ENCODE data around the gene BRD2. TPM values are rescaled to one million over a fixed set of nuclear protein-coding genes. Genes with fewer than 3 reads are reported as not detected.
A peak's percentile ranks its signal among the peaks of the same experiment; 100 is the strongest.

The BRD2 gene
- total and polyA plus RNA-seq, 9 of the 15 experiments (the other 6 are each of a cell fraction or from before 2014, with no cell fraction given): 19.0 to 252 (median 181) TPM

DNA sequence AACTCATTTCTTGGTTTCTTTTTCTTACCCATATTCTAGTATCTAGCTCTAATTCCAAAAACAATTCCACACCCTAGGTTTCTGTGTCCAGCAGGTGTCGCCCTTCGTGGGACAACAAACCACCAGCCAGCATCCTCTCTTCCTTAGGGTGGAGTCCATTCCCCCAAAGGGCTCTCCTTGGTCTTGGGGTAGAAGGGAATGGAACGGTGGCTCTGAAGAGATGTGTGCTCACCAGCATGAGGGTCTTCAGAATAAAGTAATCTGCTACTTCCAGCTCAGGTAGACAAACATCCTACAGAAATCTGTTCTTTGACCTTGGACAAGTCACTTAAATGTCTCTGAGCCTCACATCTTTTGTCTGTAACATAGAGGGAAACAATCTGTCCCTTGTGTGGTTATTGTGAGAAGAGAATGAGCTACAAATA, 34.7 kb upstream of the BRD2 start (continued):
- TF ChIP-seq, protein P1, sequence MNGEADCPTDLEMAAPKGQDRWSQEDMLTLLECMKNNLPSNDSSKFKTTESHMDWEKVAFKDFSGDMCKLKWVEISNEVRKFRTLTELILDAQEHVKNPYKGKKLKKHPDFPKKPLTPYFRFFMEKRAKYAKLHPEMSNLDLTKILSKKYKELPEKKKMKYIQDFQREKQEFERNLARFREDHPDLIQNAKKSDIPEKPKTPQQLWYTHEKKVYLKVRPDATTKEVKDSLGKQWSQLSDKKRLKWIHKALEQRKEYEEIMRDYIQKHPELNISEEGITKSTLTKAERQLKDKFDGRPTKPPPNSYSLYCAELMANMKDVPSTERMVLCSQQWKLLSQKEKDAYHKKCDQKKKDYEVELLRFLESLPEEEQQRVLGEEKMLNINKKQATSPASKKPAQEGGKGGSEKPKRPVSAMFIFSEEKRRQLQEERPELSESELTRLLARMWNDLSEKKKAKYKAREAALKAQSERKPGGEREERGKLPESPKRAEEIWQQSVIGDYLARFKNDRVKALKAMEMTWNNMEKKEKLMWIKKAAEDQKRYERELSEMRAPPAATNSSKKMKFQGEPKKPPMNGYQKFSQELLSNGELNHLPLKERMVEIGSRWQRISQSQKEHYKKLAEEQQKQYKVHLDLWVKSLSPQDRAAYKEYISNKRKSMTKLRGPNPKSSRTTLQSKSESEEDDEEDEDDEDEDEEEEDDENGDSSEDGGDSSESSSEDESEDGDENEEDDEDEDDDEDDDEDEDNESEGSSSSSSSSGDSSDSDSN (IDR thresholded peaks at IDR 0.05; ENCODE audit: borderline replicate concordance in 1 of 2, low read depth in 2 of 2, low read length in 2 of 2): 0 out of 4 replicates have a peak, but pooled peaks of 1 of the 2 experiments have one; percentile 34
- peak; percentile 15; the same call in 1 of the 2 replicates for TF ChIP-seq VEZF1 (CRISPR knock-in tag; IDR thresholded peaks at IDR 0.05)
- peak; percentile 86 to 91 for TF ChIP-seq RAD21 (CRISPR knock-in tag; conservative IDR thresholded peaks at IDR 0.05 in 1 of 2, IDR thresholded peaks at IDR 0.05 in 1 of 2)
- TF ChIP-seq SMC3 (conservative IDR thresholded peaks at IDR 0.05; ENCODE audit: insufficient read depth, low read depth, low read length): peak; percentile 93
- TF ChIP-seq, protein P2, sequence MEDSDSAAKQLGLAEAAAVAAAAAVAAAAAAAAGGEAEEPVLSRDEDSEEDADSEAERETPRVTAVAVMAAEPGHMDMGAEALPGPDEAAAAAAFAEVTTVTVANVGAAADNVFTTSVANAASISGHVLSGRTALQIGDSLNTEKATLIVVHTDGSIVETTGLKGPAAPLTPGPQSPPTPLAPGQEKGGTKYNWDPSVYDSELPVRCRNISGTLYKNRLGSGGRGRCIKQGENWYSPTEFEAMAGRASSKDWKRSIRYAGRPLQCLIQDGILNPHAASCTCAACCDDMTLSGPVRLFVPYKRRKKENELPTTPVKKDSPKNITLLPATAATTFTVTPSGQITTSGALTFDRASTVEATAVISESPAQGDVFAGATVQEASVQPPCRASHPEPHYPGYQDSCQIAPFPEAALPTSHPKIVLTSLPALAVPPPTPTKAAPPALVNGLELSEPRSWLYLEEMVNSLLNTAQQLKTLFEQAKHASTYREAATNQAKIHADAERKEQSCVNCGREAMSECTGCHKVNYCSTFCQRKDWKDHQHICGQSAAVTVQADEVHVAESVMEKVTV (CRISPR knock-in tag; IDR thresholded peaks at IDR 0.05): peak; percentile 77
- TF ChIP-seq, protein P3, sequence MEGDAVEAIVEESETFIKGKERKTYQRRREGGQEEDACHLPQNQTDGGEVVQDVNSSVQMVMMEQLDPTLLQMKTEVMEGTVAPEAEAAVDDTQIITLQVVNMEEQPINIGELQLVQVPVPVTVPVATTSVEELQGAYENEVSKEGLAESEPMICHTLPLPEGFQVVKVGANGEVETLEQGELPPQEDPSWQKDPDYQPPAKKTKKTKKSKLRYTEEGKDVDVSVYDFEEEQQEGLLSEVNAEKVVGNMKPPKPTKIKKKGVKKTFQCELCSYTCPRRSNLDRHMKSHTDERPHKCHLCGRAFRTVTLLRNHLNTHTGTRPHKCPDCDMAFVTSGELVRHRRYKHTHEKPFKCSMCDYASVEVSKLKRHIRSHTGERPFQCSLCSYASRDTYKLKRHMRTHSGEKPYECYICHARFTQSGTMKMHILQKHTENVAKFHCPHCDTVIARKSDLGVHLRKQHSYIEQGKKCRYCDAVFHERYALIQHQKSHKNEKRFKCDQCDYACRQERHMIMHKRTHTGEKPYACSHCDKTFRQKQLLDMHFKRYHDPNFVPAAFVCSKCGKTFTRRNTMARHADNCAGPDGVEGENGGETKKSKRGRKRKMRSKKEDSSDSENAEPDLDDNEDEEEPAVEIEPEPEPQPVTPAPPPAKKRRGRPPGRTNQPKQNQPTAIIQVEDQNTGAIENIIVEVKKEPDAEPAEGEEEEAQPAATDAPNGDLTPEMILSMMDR (IDR thresholded peaks at IDR 0.05 in 2 of 3, conservative IDR thresholded peaks at IDR 0.05 in 1 of 3; ENCODE audit: insufficient read depth in 2 of 3, low read depth in 1 of 3, low read length in 3 of 3): peak; percentile 85 to 94 (median 91)
- peak; percentile 28 for TF ChIP-seq ZFP36 (IDR thresholded peaks at IDR 0.05; ENCODE audit: low read depth, low read length, partially characterized antibody)
- TF ChIP-seq, protein P4, sequence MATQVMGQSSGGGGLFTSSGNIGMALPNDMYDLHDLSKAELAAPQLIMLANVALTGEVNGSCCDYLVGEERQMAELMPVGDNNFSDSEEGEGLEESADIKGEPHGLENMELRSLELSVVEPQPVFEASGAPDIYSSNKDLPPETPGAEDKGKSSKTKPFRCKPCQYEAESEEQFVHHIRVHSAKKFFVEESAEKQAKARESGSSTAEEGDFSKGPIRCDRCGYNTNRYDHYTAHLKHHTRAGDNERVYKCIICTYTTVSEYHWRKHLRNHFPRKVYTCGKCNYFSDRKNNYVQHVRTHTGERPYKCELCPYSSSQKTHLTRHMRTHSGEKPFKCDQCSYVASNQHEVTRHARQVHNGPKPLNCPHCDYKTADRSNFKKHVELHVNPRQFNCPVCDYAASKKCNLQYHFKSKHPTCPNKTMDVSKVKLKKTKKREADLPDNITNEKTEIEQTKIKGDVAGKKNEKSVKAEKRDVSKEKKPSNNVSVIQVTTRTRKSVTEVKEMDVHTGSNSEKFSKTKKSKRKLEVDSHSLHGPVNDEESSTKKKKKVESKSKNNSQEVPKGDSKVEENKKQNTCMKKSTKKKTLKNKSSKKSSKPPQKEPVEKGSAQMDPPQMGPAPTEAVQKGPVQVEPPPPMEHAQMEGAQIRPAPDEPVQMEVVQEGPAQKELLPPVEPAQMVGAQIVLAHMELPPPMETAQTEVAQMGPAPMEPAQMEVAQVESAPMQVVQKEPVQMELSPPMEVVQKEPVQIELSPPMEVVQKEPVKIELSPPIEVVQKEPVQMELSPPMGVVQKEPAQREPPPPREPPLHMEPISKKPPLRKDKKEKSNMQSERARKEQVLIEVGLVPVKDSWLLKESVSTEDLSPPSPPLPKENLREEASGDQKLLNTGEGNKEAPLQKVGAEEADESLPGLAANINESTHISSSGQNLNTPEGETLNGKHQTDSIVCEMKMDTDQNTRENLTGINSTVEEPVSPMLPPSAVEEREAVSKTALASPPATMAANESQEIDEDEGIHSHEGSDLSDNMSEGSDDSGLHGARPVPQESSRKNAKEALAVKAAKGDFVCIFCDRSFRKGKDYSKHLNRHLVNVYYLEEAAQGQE (IDR thresholded peaks at IDR 0.05; ENCODE audit: borderline replicate concordance): peak; percentile 84
- TF ChIP-seq, protein P4 (CRISPR knock-in tag; IDR thresholded peaks at IDR 0.05; ENCODE audit: low read depth): no peak
- no peak for TF ChIP-seq DPF2 (IDR thresholded peaks at IDR 0.05)

Data from K562 (cell line).